NCI-H748 treated with DMSO at 0.1 percent for 48 hours (cell line): ENCODE data around the gene BCL2L2.

ENCODE experiments used
- DNase-seq: peaks from one replicate; lab custom pipeline; 2025; lab: John Stamatoyannopoulos, UW

The BCL2L2 gene

DNA sequence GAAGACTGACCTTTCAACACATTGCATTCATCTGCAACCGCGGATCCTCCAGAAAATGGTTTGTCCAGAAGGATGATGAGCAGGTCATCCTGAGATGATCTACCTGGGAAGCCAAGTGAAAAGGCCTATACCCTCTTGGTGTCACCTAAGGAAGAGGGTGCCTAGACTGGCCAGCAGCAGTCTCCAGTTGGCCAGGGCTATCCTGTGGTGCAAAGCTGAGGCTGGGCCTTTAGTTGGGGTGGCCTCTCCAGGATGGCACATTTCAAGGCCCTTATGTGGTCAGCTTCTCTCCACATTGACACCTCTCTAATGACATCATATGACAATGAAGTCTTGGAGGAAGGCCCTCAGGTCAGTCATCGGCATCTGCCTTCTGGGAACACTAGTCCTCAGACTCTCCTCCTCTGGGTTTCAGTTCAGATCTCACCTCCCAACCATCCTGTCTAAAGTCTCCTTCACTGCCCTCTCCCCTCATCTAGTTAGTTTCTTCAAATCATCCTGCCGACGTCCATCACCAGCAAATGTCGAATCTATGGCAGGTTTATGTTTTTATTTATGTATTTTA, 49.3 kb downstream of the BCL2L2 start:
- DNase-seq, result no peak

DNA sequence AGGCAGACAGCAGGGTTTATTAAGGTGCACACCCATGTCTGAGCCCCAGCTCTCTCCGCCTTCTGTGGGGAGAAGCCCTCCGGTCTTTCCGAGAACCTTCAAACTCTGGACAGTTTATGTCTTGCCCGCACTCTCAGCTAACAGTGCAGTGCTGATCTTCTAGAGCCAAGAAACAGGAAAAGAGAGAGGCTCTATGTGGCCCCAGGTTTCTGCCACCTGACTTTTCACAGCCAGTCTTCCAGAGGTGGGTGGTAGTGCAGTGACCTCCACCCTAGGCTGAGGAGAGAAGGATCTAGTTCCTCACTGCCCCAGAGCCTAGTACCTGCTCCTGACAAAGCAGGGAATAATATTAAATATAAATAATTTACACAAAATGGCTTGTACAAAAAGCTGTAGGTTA, 50.0 kb downstream of the BCL2L2 start:
- no peak for DNase-seq

DNA sequence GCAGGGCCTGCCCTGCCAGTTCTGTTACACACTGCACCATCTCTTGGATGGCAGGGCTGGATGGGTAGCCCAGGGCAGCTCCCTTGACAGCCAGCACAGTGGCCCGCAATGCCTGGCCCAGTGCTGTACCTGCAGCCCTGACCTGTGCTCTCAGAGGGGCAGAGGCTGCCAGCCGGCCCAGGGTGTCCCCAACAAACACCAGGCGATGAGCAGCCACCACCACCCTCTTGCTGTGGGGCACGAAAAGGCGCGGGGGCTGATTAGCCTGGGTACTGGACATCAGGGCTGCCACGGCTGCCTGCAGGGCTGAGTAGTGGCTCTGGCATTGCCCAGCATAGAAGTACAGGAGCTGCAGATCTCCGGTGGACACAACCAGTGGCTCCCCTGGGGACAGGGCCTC, 50.6 kb downstream of the BCL2L2 start:
- DNase-seq, result no peak

DNA sequence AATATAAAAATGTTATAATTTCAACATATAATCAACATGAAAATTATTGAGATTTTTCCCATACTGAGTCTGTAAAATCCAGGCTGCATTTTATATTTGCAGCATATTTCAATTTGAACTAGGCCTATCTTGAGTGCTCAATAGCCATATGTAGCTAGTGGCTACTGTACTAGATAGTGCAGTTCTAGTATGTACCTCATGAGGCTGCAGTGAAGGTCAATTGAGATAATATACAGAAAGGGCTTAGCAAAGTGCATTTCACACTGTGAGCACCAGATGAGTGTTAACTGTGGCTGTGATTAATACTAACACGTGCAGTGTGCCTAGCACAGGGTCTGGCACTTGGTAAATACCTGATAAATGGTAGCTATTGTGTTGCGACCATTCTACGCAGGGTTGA, 51.4 kb downstream of the BCL2L2 start:
- no peak for DNase-seq

DNA sequence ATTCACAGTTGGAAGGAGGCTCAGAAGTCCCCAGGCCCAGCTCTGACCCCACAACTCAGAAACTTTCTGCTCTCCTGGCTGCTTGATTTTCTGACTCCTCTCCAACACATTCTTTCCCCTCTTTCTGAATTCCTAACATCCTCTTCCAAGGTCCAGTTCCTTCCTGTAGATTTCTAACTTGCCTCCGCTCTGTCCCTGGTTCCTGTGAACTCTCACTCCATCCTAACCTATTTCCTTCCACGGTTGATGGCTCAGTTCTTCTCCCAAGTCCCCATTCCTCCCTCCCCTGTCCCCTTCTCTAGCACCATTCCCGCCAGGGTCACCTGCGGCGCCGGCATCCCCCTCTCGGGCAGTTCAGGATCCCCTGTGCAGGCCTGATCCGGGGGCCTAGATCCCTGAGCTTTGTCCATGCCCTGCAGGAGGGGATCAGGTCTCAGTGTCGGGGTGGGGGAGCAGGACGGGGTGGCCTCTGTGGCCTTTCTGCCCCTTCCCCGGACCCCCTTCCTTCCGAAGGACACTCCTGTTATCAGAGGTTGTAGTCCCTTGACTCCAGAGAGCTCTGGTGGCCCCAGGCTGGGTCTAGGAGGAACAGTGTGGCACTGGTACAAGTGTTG, 52.0 kb downstream of the BCL2L2 start:
- no peak for DNase-seq

DNA sequence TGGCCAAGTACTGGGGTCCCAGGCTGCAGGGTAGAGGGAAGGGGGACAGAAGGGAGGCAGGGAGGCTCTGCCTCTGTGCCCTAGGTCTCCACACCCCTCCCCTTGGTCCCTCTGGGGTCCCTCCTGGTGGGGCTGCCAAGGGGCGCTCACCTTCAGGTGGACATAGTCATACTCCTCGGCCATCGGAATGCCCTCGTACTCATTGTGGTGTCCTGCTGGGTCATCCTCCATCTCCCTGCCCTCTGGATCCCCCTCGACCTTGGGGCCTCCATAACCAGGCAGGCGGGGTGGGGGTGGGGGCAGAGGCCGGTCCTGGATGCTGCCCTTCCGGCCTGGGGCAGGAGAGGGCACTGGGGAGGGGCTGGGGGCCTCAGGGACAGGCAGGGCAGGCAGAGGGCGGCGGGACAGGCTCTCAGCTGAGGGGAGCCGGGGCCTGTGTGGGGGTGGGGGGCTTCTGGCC, 52.6 kb downstream of the BCL2L2 start:
- DNase-seq, result no peak

DNA sequence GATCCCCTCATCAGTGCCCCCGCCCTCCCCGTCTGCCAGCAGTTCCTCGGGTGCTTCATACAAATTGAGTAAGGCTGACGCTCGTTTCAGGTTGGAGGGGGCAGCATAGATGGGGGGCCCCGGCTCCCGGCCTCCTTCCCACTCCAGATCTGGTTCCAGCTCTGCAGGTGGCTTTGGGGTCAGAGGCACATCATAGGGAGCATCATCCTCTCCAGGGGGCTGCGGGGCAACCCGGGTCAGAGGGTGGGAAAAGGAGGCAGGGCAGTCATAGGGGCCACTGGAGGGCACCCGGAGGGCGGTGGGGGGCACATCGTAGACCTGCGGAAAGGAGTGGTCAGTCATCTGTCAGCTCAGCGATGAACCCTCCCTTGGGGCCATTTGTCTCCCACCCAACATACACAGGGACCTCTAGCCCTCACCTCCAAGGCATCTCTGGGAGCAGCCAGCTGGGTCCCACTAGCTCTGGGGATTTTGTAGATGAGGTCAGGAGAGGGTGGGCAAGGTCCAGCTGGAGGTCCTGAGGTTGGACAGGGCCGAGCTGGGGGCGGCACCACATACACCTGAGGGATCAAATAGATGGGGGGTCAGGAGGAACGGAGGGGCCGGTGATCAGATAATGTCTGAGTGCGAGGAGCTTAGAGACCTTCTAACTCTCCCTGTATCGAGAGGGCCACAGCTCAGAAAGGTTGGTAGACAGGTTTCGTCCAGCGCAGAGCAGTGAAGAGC, 53.3 kb downstream of the BCL2L2 start:
- no peak for DNase-seq

DNA sequence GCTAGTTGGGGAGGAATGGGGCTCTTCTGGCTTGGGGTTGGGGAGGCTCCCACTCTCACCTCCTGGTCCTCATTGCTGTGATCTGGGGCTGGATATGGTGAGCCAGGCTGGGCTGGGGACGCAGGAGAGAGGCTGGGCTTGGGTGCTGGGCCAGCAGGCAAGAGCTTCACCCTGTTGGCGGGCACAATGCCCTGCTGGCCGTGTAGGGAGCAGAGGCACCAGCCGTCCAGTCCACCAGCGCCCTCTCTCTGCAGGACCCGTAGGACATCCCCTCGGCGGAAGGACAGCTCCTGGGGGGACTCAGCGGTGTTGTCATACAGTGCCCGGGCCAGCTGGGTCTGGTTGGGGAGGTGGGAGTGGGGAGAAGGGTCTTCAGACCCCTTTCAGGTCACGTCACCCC, 53.9 kb downstream of the BCL2L2 start:
- no peak for DNase-seq

DNA sequence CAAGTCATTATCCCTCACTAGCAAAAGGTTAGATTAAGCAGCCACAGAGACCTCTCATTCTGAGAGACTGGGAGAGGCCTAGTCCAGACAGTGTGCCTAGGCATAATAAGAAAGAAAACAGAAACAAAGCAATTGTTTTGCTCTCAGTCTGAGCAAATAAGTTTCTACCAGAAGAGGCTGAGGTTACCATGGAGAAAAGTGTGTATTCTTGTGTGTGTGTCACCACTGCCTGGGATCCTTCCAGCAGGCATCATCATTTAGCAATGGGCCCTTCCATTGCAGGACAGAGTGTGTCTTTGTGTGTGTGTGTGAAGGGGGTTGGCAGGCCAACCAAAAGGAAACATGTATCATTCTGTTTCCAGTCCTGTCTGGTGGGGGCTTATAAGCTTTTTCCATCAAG, 54.7 kb downstream of the BCL2L2 start:
- DNase-seq, result no peak
